ENCODE measurements around the gene ANKDD1A.

DNA sequence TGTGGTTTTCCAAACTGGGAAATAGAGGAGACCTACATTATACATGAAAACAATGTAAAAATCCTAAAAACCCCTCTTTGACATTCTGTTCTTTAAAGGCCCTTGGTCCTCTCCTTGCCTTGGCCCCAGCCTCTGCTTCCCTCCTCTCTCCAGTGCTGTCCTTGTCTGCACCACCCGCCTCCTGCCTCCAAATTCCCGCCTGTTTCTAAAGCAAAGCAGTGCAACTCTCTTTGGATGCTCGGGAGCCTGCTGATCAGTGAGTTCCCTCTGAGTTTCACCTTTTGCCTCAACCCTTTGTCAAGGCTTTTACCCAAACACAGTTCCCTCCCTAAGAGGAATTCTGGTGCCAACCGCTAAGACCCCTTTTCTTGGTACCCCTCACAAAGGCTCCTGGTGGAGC, 8.0 kb downstream of the ANKDD1A start:
- TF ChIP-seq, protein P1, sequence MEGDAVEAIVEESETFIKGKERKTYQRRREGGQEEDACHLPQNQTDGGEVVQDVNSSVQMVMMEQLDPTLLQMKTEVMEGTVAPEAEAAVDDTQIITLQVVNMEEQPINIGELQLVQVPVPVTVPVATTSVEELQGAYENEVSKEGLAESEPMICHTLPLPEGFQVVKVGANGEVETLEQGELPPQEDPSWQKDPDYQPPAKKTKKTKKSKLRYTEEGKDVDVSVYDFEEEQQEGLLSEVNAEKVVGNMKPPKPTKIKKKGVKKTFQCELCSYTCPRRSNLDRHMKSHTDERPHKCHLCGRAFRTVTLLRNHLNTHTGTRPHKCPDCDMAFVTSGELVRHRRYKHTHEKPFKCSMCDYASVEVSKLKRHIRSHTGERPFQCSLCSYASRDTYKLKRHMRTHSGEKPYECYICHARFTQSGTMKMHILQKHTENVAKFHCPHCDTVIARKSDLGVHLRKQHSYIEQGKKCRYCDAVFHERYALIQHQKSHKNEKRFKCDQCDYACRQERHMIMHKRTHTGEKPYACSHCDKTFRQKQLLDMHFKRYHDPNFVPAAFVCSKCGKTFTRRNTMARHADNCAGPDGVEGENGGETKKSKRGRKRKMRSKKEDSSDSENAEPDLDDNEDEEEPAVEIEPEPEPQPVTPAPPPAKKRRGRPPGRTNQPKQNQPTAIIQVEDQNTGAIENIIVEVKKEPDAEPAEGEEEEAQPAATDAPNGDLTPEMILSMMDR (IDR thresholded peaks at IDR 0.05), result no peak
- TF ChIP-seq POLR2A (IDR thresholded peaks at IDR 0.05), result no peak
